IMR-90 (cell line): ENCODE data around the gene CDKAL1. TPM values are rescaled to one million over a fixed set of nuclear protein-coding genes. Genes with fewer than 3 reads are reported as not detected.

Experiments used
- ATAC-seq: fragments of 200-7000 bp; cut with Tn5 transposase; 2 replicates; pipeline ENCODE4 v1.9.1; 2020; ENCODE audit warnings: low read depth, mild to moderate bottlenecking, moderate library complexity
- BruUV-seq: library from RNA; stranded (reverse); fragments of 400-500 nt; replicated peaks from 2 replicates; lab custom pipeline; 2021; lab: Mats Ljungman, UMichigan
- CTCF ChIA-PET: fragments of 300-600 bp; formaldehyde crosslinking; extraction: SDS; loops from one replicate; lab custom pipeline; 2021; ENCODE audit warnings: antibody characterized with exemption; lab: Yijun Ruan, JAX
- POLR2A ChIA-PET: fragments of 300-600 bp; sonication (Branson Sonifier 250); formaldehyde crosslinking; loops from one replicate; lab custom pipeline; 2022; ENCODE audit warnings: antibody characterized with exemption; ENCODE audit not compliant: unreplicated experiment; lab: Charles Lee
- DNase-seq: peaks from one replicate; pipeline ENCODE4 v3.0.0; 2013
- H2AFZ ChIP-seq: replicated peaks from 2 replicates; pipeline ENCODE3; 2013; ENCODE audit warnings: low read length, mild to moderate bottlenecking; ENCODE audit not compliant: poor library complexity
- H2AK5ac ChIP-seq: 2 replicates; pipeline ENCODE4 v1.6.1; 2013; ENCODE audit warnings: low read depth, low read length, inconsistent platforms
- H2AK9ac ChIP-seq: replicated peaks from 2 replicates; pipeline ENCODE3; 2013; ENCODE audit warnings: mild to moderate bottlenecking, low read depth, low read length, moderate library complexity; ENCODE audit not compliant: poor library complexity
- H2BK120ac ChIP-seq: 2 replicates; pipeline ENCODE4 v1.6.1; 2013; ENCODE audit warnings: low read depth, low read length, inconsistent platforms
- H2BK15ac ChIP-seq: 3 replicates; pipeline ENCODE4 v1.6.1; 2013; ENCODE audit warnings: low read depth, low read length, inconsistent platforms
- H2BK20ac ChIP-seq: 2 replicates; pipeline ENCODE4 v1.6.1; 2013; ENCODE audit warnings: low read depth, mild to moderate bottlenecking, inconsistent platforms, low read length, moderate library complexity
- H2BK5ac ChIP-seq: 2 replicates; pipeline ENCODE4 v1.6.1; 2013; ENCODE audit warnings: mild to moderate bottlenecking, low read depth, low read length, inconsistent platforms; ENCODE audit not compliant: poor library complexity, severe bottlenecking
- H3K14ac ChIP-seq: replicated peaks from 2 replicates; pipeline ENCODE4 v1.6.1; 2013; ENCODE audit warnings: low read depth, low read length, inconsistent platforms
- H3K18ac ChIP-seq: 2 replicates; pipeline ENCODE4 v1.6.1; 2013; ENCODE audit warnings: low read depth, low read length, control low read depth
- H3K23ac ChIP-seq: 2 replicates; pipeline ENCODE4 v1.6.1; 2013; ENCODE audit warnings: low read depth, low read length, inconsistent platforms
- H3K27ac ChIP-seq: 2 replicates; pipeline ENCODE4 v1.5.1; 2013; ENCODE audit warnings: mild to moderate bottlenecking, control low read depth, low read length; ENCODE audit not compliant: insufficient read depth
- H3K27me3 ChIP-seq: 2 replicates; pipeline ENCODE4 v1.6.1; 2013; ENCODE audit warnings: low read length; ENCODE audit not compliant: control insufficient read depth, insufficient read depth
- H3K36me3 ChIP-seq: 2 replicates; pipeline ENCODE4 v1.6.1; 2013; ENCODE audit warnings: low read length, mixed read lengths; ENCODE audit not compliant: control insufficient read depth, insufficient read depth
- H3K4ac ChIP-seq: 2 replicates; pipeline ENCODE4 v1.6.1; 2013; ENCODE audit warnings: low read depth, low read length, inconsistent platforms
- H3K4me1 ChIP-seq: 2 replicates; pipeline ENCODE4 v1.6.1; 2013; ENCODE audit warnings: low read length, mixed read lengths; ENCODE audit not compliant: control insufficient read depth, insufficient read depth
- H3K4me2 ChIP-seq: 2 replicates; pipeline ENCODE4 v1.6.1; 2013; ENCODE audit warnings: low read depth, mild to moderate bottlenecking, control low read depth, low read length, moderate library complexity
- H3K4me3 ChIP-seq: 2 replicates; pipeline ENCODE4 v1.5.1; 2013; ENCODE audit warnings: low read depth, mild to moderate bottlenecking, control low read depth, low read length, moderate library complexity; ENCODE audit not compliant: insufficient read depth
- H3K56ac ChIP-seq: 2 replicates; pipeline ENCODE4 v1.6.1; 2013; ENCODE audit warnings: low read length, inconsistent platforms; ENCODE audit not compliant: insufficient read depth; ENCODE audit errors: extremely low read depth
- H3K79me1 ChIP-seq, 2 experiments: 2 replicates each; pipeline ENCODE4 v1.6.1; 2013; ENCODE audit warnings: low read length in 2 of 2, inconsistent platforms in 1 of 2, low read depth in 1 of 2
- H3K9ac ChIP-seq: 2 replicates; pipeline ENCODE4 v1.6.1; 2013; ENCODE audit warnings: low read depth, low read length, control low read depth
- H3K9me1 ChIP-seq: 2 replicates; pipeline ENCODE4 v1.6.1; 2013; ENCODE audit warnings: low read length, inconsistent platforms; ENCODE audit not compliant: insufficient read depth
- H3K9me3 ChIP-seq: 2 replicates; pipeline ENCODE4 v1.6.1; 2013; ENCODE audit warnings: low read length; ENCODE audit not compliant: control insufficient read depth, insufficient read depth
- H4K20me1 ChIP-seq: 2 replicates; pipeline ENCODE4 v1.6.1; 2013; ENCODE audit warnings: low read length, inconsistent platforms; ENCODE audit not compliant: insufficient read depth
- H4K5ac ChIP-seq: 2 replicates; pipeline ENCODE4 v1.6.1; 2013; ENCODE audit warnings: mild to moderate bottlenecking, low read depth, low read length, control low read depth
- H4K8ac ChIP-seq, 2 experiments: 2 replicates each; pipeline ENCODE4 v1.6.1; 2013; ENCODE audit warnings: low read depth in 2 of 2, low read length in 2 of 2, control low read depth in 1 of 2, inconsistent platforms in 1 of 2
- H4K91ac ChIP-seq: 2 replicates; pipeline ENCODE4 v1.6.1; 2013; ENCODE audit warnings: low read depth, low read length, inconsistent platforms; ENCODE audit not compliant: insufficient read depth
- CEBPB ChIP-seq: IDR thresholded peaks from 2 replicates; pipeline ENCODE4 v1.6.1; 2012; ENCODE audit warnings: low read depth, low read length, improper control_type of control experiment
- WGBS, 2 experiments: methylation state at CpG; one replicate each; pipeline versions ENCODE4 v1.1.5 to v1.1.7; 2013; ENCODE audit warnings: missing lambda C conversion rate in 2 of 2; ENCODE audit not compliant: insufficient read length in 1 of 2; ENCODE audit errors: extremely low coverage in 2 of 2; 5-methylcytosine and 5-hydroxymethylcytosine counted together
- dilution Hi-C: fragments of 300-500 bp; cut with HindIII; formaldehyde crosslinking; loops from one replicate; pipeline ENCODE4 v1.14.3; 2018; ENCODE audit warnings: low sequenced_read_pairs; ENCODE audit not compliant: unreplicated experiment
- in situ Hi-C: fragments of 300-500 bp; cut with MboI; formaldehyde crosslinking; loops from 3 replicates; pipeline ENCODE4 v1.14.3; 2019; ENCODE audit warnings: low sequenced_read_pairs, inconsistent platforms, mixed read lengths
- intact Hi-C: fragments of 100-400 bp; cut with micrococcal nuclease; formaldehyde crosslinking; loops from 2 replicates; pipeline ENCODE4 v1.10.0; 2022
- polyA plus RNA-seq, 3 experiments: library from polyadenylated mRNA; depleted of rRNA; stranded (reverse); fragments of >200 nt; gene quantifications; 2 replicates each; pipeline ENCODE4 v1.2.3, GENCODE V29; 2012; ENCODE audit warnings: low replicate concordance in 1 of 3
- total RNA-seq: library from RNA; depleted of rRNA; stranded (reverse); fragments of >200 nt; gene quantifications from 2 replicates; pipeline ENCODE4 v1.2.3, GENCODE V29; 2012
- TF ChIP-seq, protein P1 (sequence below): fragments of 150-350 bp; IDR thresholded peaks from 2 replicates; pipeline ENCODE4 v1.6.1; 2016; ENCODE audit warnings: low read depth, mild to moderate bottlenecking, low read length, moderate library complexity, borderline replicate concordance
- TF ChIP-seq, protein P2 (sequence below): conservative IDR thresholded peaks from 2 replicates; pipeline ENCODE4 v1.5.1; 2012; ENCODE audit warnings: mild to moderate bottlenecking, low read depth, low read length, improper control_type of control experiment

CDKAL1 gene
- total and polyA plus RNA-seq, 2 of the 4 experiments (the other 2 are of a cell fraction), result 3.7 to 13.1 TPM

- no peak overlapping the region for H4K8ac ChIP-seq
- ChIA-PET CTCF (no interaction called here), POLR2A (no interaction called here)
- H4K5ac ChIP-seq, result no peak overlapping the region
- H3K4me1 ChIP-seq, result peaks cover 4% of the 10 kb centered on the region; the same call in 1 of the 2 replicates
- no peak overlapping the region for H2AK9ac ChIP-seq
- H3K23ac ChIP-seq, result no peak overlapping the region
- H4K91ac ChIP-seq, result no peak overlapping the region
- H2AFZ ChIP-seq, result no peak overlapping the region
- WGBS, 2 experiments, result no CpG with 5 or more reads among the region's 3 CpGs
- H3K18ac ChIP-seq, result no peak overlapping the region
- in situ Hi-C loops (no loop called here), dilution Hi-C loops (no loop called here), intact Hi-C loops (no loop called here)
- H3K56ac ChIP-seq, result no peak overlapping the region
- H3K4me2 ChIP-seq, result no peak overlapping the region
- no peaks in the 10 kb centered on the region for H4K20me1 ChIP-seq
- no peak overlapping the region for H3K9ac ChIP-seq
- H3K27me3 ChIP-seq, result no peaks in the 10 kb centered on the region
- ATAC-seq, result no peak
- no peak overlapping the region for H2BK20ac ChIP-seq
- H2BK15ac ChIP-seq, result no peak overlapping the region
- no TSS peak for BruUV-seq
- TF ChIP-seq CEBPB, result peak; percentile 77
- TF ChIP-seq, protein P1, sequence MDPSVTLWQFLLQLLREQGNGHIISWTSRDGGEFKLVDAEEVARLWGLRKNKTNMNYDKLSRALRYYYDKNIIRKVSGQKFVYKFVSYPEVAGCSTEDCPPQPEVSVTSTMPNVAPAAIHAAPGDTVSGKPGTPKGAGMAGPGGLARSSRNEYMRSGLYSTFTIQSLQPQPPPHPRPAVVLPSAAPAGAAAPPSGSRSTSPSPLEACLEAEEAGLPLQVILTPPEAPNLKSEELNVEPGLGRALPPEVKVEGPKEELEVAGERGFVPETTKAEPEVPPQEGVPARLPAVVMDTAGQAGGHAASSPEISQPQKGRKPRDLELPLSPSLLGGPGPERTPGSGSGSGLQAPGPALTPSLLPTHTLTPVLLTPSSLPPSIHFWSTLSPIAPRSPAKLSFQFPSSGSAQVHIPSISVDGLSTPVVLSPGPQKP, result no peak
- TF ChIP-seq, protein P2, sequence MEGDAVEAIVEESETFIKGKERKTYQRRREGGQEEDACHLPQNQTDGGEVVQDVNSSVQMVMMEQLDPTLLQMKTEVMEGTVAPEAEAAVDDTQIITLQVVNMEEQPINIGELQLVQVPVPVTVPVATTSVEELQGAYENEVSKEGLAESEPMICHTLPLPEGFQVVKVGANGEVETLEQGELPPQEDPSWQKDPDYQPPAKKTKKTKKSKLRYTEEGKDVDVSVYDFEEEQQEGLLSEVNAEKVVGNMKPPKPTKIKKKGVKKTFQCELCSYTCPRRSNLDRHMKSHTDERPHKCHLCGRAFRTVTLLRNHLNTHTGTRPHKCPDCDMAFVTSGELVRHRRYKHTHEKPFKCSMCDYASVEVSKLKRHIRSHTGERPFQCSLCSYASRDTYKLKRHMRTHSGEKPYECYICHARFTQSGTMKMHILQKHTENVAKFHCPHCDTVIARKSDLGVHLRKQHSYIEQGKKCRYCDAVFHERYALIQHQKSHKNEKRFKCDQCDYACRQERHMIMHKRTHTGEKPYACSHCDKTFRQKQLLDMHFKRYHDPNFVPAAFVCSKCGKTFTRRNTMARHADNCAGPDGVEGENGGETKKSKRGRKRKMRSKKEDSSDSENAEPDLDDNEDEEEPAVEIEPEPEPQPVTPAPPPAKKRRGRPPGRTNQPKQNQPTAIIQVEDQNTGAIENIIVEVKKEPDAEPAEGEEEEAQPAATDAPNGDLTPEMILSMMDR, result no peak
- no peaks in the 10 kb centered on the region for H3K36me3 ChIP-seq
- H3K79me1 ChIP-seq, result peaks cover 5 to 7% of the 10 kb centered on the region in 2 experiments; a peak in 3 of 4 replicates
- H2BK120ac ChIP-seq, result no peak overlapping the region
- no peaks in the 10 kb centered on the region for H3K9me3 ChIP-seq
- H3K14ac ChIP-seq, result no peak overlapping the region
- H3K27ac ChIP-seq, result no peak overlapping the region
- no peak overlapping the region for H2BK5ac ChIP-seq
- no peak overlapping the region for H2AK5ac ChIP-seq
- H3K4me3 ChIP-seq, result no peak overlapping the region
- no peak for DNase-seq
- H3K9me1 ChIP-seq, result no peaks in the 10 kb centered on the region
- H3K4ac ChIP-seq, result no peak overlapping the region
Measured at GRCh38 chr6:20715135-20715806, 181.0 kb downstream of the CDKAL1 start.
